GM18517 (cell line): ENCODE data around the gene NMNAT3.
"Not testable (repeated sequence)": the region's sequence is repeated elsewhere in the genome, so short reads cannot be mapped to it uniquely, and the experiment has no call there.

Source experiments
- ATAC-seq: cut with Tn5 transposase; IDR thresholded peaks from one replicate; pipeline ENCODE4 v1.9.1; 2021; ENCODE audit warnings: mild to moderate bottlenecking, moderate library complexity; ENCODE audit not compliant: unreplicated experiment

Gene NMNAT3

GRCh38 chr3:139639662-139640061, 38.1 kb downstream of the NMNAT3 start:
- ATAC-seq: no peak

DNA sequence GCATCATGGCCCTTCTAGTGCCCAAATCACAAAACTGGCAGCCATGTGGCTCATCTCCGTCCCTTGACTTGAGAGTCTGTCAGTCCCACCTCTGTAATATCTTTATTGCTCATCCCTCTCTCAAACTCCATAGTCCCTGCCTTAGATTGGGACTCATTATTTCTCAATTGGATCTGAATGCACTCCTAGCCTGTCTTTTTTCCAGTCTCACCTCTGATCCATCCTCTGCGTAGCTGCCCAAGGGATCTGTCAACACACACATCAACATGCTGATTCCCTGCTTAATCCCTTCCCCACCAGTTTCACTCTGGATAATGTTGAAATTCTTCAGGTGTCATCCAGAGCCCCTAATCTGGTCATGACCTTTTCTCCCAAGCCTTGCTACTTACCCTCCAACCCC, 39.3 kb downstream of the NMNAT3 start:
- ATAC-seq: no peak

- no peak for ATAC-seq
Observed at GRCh38 chr3:139636511-139636910, 41.3 kb downstream of the NMNAT3 start.

- no peak for ATAC-seq
Observed at GRCh38 chr3:139634111-139634635, 43.6 kb downstream of the NMNAT3 start.

DNA sequence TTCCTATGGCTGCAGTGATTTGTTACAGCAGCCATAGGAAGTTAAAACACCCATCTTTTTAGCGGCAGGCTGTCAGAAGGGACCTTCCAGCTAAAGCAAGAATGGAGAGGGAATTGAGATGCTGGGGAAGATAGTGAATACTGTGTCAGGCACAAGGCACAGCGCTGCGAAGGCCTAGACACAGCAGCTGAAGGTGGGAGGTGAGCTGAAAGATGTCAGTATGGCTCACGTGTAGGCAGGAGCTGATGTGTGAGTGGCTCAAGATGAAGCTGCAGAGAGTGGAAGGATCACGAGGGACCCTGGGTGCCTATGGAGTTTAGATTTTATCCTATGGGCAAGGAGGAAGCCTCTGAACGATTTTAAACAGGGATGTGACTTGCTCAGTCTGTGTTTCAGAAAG, 44.3 kb downstream of the NMNAT3 start:
- ATAC-seq: no peak

GRCh38 chr3:139630542-139630941, 47.2 kb downstream of the NMNAT3 start:
- no peak for ATAC-seq

DNA sequence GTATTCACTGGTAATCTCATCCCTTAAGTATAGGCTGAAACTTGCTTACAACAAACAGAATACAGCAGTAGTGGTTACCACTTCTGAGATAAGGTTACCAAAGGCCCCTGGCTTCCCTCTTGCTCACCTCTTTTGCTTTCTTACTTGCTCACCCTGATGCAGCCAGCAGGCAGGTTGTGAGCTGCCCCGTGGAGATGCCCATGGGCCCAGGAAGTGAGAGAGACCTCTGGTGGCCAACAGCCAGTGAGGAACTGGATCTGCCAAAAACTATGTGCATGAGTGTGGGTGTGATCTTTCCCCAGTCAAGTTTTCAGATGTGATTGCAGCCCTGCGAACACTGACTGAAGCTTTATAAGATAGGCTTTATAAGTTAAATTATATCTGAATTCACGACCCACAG, 48.7 kb downstream of the NMNAT3 start:
- no peak for ATAC-seq

GRCh38 chr3:139627759-139628158, 50.0 kb downstream of the NMNAT3 start:
- ATAC-seq: no peak

DNA sequence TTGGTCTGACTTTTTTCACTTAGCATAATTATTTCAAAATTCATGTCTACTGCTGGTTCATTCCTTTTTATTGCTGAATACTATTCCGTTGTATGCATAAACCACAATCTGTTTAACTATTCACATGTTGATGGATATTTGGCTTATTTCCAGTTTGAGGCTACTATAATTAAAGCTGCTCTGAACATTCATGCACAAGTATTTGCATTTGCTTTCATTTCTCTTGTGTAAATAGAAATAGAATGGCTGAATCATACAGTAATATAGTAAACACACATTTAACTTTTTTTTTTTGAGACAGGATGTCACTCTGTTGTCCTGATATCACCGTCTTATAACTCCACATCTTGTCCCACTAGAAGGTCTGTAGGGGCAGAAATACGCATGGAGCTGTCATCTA, 57.3 kb downstream of the NMNAT3 start:
- no peak for ATAC-seq

- ATAC-seq: no peak
Observed at GRCh38 chr3:139619484-139619883, 58.3 kb downstream of the NMNAT3 start.

DNA sequence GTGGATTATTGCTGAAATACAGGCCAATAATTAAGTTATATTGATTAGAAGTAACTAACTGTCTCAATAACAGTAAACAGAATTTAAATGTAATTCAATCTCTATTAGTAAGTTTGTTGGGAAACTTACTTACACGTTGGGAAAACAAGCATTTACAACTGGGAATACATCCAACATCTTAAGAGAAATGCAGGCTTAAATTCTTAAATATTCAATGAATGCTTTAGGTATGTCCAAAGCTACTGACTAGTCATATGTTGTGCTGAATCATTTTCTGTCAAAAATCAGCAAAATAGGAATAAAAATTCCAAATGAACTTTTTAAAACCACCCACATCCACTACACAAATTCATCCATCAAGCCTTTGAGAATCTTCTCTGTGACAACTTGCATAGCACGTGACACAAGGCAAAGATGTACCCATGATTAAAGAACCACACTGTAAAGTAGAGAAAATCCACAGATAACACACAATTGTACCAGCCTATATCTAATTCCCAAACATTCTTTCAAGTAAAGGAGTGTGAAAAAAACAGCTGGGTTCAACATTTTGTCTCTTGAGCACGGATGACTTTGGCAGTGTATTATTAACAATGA, 60.0 kb downstream of the NMNAT3 start:
- no peak for ATAC-seq

DNA sequence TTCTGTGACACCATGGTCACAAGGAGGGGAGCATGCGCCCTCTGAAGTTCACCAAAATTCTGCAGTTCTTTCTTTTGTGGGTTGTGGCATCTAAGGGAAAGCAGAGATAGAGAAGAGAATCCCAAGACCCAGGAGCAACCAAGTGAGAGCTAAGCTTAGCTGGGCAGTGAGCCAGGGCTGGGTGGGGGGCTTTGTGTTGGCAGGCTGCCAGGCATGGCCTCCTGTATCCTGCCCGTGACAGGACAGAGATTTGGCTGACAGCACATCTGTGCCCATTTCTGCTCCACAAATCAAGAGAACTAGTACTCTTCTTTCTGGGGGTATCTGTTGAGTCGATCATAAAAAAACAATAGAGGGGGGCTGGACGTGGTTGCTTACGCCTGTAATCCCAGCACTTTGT, 66.2 kb downstream of the NMNAT3 start:
- ATAC-seq: no peak

DNA sequence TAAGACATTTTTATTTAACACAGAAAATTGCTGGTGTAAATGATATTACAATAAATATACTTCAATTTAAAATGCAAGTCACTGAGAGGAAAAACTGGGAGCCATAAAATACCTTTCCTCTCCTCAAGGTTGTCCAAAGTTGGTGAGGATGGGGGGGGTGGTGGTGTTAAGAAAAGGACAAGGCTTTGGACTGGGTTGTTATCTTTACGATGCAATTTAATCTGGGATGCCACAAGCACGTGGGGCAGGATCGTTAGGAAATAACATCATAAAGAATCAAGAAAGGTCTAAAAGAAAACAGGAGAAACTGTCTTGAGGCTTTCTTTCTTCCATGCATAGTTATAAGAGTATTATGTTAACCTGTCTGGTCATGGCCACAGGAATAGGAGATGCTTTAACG, 66.9 kb downstream of the NMNAT3 start:
- no peak for ATAC-seq

- no peak for ATAC-seq
Observed at GRCh38 chr3:139608924-139609323, 68.8 kb downstream of the NMNAT3 start.

DNA sequence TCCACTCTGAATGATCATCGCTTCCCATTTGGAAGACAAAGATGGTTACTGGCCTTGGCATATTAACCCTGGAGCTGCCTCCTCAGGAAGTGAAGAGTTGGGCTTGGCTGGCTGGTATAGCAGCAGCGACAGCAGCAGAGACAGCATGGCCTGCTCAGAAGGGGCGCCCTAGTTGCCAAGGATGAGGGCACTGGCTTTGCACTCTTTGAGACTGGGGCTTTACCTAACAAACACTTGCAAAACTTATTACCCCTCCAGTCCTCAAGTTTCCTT, 69.7 kb downstream of the NMNAT3 start:
- no peak for ATAC-seq

DNA sequence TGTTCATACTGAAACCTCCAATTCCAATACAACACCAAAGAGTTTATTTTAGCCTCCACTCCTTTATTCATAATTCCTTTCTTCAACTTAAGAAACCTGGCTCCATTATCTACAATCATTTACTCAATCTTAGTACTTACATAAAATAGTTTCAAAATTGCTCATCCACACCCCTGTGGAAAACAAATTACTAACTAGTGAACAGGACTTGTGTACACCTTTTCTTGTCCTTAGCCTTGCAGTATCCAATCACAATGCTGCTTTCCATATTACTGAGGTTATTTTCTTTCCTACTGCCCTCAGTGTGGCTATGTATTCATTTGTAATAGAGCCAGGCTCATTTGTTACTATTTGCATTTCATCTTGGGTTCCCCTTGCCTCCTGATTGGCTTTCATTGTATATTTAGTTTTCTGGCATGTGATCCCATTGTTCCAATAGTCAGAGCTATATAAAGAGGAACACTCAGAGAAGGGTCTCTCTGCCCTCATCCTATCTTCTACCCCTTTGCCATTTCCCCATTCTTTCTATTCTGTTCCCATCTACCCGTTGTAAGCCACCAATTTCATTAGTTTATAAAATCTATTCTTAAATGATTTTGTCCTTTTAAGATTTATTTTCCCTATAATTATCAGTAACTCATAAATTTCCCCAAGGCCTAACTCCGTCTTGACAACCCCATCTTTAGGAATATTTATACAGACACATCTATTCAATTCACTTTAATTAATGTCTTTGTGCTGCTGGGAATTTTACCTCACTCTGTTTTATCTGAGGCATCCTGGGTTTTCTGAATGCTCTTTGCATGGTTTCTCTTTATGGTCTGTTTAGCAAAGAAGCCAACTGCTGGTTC, 70.3 kb downstream of the NMNAT3 start:
- no peak for ATAC-seq

GRCh38 chr3:139602003-139602402, 75.8 kb downstream of the NMNAT3 start:
- no peak for ATAC-seq

- ATAC-seq: no peak
Observed at GRCh38 chr3:139601191-139601961, 76.4 kb downstream of the NMNAT3 start.

DNA sequence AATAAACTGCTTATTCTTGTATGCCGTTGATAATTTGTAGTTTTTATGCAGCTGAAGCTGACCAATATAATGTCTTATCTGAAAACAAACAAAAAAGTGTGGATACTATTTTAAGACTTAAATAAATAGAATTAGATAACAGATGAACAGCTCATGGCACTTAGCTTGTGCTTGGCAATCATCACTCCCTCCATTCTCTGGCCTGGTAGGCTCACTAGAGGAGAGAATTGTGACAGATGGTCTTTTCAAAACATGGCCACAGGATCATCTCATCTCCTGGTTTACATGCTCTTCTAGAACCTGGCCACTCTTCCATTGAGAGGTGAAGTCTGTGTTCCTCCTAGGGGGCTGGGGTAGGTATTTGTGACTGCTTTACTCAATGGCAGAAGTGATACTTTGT, 79.8 kb downstream of the NMNAT3 start:
- no peak for ATAC-seq

DNA sequence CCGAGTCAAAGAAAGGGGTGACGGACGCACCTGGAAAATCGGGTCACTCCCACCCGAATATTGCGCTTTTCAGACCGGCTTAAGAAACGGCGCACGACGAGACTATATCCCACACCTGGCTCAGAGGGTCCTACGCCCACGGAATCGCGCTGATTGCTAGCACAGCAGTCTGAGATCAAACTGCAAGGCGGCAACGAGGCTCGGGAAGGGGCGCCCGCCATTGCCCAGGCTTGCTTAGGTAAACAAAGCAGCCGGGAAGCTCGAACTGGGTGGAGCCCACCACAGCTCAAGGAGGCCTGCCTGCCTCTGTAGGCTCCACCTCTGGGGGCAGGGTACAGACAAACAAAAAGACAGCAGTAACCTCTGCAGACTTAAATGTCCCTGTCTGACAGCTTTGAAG, 86.6 kb downstream of the NMNAT3 start:
- not testable (repeated sequence) for ATAC-seq

DNA sequence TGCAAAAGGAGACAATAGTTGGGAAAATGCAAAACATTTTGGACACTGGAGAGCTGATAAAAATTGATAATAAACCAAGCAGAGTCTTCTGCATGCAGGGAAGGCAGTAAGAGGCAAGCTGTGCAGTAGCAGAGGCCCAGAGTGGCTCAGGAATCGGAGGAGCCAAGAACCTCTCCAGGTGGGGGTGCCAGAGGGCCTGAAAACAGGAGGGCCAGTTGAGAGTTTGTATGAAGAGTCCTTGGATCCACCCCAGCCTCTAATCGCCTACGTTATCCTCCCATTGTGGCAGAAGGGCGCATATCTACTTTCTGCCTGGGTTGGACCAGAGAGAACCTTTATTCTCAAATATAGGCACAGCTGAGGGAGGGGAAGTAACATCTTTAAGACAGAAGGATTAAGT, 89.3 kb downstream of the NMNAT3 start:
- no peak for ATAC-seq

- no peak for ATAC-seq
Observed at GRCh38 chr3:139587797-139588196, 90.0 kb downstream of the NMNAT3 start.
